GM04503 (cell line): ENCODE measurements around the gene DNAJC6.
A peak's percentile ranks its signal among the peaks of the same experiment; 100 is the strongest.

Experiments
- DNase-seq: peaks from one replicate; pipeline ENCODE4 v3.0.0-alpha.2; 2012; ENCODE audit warnings: low read depth

Gene DNAJC6

DNA sequence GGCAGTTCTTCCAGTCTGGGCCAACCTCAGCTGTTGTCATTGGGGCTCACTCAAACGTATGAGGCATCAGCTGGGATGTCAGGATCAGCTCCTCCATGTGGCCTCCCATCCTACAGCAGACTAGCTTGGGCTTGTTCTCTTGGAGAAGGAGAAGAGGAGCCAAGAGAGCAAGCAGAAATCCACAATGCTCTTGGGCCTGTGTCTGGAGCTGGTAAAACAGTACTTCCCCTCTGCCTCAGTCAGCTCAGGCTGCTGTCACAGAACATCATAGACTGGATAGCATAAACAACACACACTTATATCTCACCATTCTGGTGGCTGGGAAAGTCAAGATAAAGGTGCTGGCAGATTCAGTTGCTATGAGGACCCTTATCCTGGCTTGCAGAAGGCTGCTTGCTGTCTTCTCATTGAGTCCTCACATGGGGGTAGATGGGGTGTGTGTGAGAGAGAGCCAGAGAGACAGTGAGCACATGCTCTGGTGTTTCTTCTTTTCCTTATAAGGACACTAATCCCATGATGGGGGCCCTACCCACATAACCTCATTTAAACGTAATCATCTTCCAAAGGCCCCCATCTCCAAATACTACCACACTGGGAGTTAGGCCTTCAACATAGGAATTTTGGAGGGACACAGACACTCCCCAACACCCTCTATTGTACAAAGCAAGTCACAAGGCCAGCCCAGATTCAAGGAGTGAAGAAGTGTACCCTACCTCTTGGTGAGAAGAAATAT is 16.3 kb upstream of the DNAJC6 start:
- DNase-seq = no peak

DNA sequence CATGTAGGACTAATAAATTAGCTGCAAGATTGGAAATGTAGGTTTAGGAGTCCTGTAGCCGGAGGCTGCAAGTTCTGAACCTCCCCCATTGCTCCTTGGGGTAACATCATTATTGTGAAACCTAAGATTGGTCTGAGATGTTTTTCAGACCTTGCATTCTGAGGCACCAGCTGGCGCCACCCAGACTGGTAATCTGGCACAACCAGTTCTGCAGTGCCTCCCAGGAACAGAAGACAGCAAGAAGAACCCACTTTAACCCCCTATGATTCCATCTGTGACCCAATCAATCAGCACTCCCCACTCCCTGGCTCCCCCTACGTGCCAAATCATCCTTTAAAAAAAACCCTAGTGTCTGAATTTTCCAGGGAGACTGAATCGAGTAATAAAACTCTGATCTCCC is 11.6 kb upstream of the DNAJC6 start:
- no peak for DNase-seq

DNA sequence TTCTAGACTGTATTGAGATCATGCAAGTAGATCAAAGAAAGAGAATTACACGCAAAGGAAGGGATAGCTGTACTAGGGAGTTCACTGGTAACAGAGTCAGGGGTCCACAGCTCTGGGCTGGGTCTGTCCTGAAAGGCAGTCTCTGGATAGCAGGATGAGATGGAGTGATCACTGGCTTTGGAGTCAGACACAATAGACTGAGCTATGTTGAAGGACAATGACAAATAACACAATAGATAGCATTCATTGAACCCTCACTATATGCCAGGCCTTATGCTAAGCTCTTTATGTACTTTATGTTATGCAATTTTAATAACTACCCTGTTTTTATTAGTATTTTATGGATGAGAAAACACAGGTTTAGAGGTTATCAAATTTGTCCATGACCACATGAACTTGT is 10.0 kb upstream of the DNAJC6 start:
- no peak for DNase-seq

DNA sequence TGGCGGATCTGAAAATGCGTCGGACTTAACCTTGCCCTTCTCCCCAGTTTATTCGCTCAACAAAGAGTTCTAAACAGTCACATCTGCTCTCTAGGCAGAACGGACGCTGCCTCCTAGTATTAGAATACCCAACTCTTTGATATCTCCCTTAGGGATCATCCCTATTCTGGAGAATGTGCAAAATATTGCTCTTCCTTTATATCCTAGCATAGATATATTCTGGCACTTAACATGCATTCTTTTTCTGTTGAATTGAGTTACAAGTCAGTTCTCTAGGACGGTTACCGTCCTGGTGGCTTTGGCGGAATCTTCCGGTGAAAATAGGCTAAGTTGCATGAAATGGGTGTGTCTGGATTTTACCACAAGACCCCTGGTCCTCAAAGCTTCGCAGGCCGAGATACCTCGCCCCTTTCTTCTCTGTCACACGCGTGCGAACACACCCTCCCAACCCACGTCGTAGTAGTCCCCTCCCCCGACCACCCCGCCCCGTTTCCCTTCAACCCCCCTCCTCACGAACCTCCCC is 501 bp upstream of the DNAJC6 start:
- DNase-seq = no peak

DNA sequence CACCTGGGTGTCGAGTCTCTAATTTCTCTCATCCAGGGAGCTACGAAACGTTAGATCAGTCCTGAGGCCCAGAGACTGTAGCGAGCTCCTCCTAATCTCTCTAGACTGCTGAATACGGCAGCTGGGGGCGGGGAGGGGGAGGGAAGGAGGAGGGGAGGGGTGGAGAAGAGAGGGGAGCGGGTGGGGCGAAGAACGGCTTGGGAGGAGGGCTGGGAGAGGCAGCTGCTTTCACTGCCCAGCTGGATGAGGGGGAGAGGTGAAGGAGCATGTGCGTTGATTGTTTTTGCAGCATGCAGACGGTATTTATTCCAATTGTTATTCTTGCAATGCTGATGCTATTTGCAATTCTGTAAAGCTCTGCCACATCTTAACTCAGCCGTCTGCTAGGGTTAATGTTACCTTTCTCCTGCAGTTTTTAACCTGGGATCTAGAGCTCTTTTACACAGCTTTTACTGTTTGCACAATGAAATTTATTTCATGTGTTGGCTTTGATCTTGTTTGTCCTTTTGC is 790 bp downstream of the DNAJC6 start:
- DNase-seq = no peak

DNA sequence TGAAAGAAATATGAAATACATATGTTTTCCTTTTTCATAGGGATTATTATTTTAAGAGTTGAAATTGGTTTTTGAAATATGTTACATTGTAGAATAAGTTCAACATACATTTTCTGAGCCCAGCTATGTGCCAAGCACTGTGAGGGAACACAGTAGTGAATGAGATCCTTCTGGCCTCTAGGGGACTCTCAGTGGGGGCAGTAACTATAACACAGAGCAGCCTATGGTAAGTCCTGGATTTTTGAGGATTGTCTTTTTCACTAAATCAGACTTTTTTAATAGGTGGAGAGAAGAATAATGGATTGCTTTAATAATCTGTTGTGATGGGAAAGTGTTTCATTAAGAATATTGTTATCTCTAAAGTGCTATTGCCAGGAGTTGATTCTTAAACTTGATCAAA is 2.4 kb downstream of the DNAJC6 start:
- no peak for DNase-seq

DNA sequence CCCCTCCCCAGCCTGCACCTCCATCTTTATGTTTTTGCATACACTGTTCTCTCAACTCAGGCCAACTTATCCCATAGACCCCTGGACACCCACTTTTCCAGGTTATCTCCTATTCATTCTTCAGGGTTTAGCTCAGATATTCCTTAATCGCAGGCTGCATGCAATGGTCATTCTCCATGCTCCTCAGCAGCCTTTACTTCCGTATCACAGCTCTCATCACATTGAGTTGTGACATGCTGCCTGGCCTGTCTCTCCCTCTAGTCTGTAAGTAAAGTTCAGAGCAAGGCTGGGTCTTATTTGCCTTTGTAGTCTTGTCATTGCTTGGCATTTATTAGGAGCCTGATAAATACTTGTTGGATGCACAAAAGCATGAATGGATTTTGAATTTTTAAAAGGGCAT is 6.9 kb downstream of the DNAJC6 start:
- DNase-seq = no peak

DNA sequence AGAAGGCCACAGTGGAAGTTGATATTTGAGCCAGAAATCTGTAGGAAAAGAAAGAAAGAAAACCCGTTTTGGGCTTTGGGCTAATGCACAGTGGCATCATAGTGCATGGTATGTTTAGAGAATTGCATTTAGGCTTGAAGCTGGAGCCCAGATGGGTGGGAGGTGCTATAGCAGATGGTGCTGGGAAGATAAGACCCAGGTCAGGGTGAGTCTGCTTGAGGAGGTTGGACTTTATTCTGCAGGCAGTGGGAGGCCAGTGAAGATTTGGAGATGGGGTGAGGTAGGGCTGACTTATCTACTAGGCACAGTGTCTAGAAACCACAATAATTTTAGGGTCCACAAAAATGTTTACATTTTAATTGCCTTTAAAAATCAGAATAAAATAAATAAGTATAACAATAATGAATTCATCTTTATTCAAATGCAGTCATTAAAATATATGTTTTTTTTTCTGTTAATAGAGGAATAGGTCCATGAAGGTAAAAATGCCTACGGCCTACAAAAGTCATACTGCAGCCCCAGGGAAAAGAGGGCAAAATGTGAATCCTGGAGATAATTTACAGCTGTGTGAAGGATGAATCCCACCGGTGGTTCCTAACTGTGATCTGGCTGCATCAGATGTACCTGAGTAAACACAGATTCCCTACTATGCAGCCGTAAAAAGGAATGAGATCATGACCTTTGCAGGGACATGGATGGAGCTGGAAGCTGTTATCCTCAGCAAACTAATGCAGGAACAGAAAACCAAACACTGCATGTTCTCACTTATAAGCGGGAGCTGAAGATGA is 8.7 kb downstream of the DNAJC6 start:
- DNase-seq = no peak

DNA sequence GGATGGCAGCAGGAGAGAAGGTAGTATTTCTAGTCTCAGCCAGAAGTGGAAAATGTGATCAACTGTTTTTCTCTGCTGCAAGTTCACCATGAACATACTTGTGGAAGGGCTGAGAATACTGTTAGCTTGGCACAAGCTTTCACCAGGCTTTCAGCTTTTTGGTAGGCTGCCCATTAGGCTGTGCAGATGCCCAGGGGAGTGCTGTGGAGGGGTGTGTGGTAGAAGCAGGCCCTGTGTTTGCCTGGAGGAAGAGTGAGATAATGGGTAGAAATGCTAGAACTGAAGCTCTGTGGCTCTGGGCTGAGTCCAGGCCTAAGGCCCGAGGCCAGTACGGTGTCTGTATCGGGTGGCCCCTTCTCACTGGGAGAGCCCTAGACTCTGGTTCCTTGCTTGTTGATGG is 9.8 kb downstream of the DNAJC6 start:
- no peak for DNase-seq

DNA sequence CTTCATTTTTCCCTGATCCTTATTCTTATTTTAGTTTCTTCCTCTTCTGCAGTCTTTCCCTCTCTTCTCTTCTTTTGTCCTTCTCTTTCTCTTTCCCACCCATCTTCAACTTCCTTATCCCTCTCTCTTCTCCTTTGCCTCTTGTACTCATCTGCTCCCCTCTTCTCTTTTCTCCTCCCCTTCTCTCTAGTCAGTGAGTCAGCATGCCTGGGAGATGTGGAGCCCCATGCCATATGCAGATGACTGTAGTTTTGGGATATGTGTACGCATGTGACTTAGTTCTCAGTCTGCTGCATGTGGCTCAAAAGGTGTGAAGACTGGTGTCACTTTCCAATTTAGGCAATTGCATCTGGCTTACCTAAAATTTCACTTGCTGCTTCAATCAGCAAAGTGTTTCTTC is 10.4 kb downstream of the DNAJC6 start:
- DNase-seq = no peak

DNA sequence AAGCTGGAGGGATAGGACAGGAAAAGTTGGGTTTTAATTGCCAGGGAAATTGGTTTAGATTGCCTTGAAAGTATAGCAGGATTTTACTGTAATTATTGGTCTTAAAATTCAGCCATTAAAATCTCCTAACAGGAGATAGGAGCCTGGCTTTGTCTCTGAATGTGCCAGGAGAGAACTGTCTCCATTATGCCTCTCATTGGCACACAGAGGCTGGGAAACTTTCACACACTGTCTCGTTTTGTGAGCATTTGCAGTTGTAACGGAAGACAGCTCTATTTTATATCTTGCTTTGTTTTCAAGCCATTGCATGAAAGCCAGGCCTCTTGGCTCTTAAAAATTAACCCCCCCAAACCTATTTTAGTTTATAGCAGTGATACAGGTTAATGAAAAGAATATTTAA is 12.5 kb downstream of the DNAJC6 start:
- DNase-seq = no peak

DNA sequence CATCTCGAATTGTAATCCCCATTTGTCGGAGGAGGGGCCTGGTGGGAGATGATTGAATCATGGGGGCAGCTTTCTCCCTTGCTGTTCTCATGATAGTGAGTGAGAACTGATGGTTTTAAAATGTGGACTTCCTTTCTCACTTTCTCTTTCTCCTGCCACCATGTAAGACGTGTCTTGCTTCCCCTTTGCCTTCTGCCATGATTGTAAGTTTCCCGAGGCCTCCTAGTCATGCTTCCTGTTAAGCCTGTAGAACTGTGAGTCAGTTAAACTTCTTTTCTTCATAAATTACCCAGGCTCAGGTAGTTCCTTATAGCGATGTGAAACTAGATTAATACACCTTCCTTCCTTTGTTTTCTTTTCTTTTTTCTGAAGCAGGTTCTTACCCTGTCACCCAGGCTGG is 13.9 kb downstream of the DNAJC6 start:
- DNase-seq = no peak

DNA sequence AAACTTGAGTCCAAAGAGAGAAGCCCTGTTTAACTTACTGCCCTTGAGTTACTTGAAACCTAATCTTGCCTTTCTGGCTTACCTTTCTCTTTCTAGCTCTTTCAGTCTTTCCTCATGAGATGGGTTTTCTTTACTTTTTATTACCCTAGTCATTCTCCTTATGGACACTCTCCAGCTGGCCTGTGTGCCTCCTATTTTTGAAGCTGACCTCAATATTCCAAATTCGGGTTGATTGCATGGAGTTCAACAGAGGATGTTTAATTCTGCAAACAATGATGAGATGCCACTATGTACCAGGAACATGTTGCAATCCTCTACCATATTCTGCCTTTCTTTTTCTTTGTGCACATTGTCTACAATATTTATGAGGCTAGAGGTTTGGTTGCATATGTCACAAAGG is 20.7 kb downstream of the DNAJC6 start:
- DNase-seq = no peak

DNA sequence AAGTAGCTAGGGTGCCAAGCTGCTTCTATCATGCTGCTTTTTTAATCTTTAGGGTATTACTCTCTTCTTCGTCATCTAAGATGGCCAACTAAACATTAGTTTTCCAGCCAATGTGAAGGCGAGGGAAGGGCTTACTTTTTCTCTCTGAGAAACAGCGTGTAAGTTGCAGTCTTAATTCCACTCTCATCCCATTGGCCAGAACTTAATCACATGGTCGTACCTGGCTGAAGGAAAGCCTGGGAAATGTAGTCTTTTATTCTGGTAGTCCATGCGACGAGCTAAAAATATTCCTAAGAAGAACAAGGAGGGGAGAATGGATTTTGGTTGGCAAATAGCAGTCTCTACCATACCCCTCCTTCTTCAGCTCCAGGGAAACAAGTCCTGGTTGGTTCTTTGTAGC is 21.5 kb downstream of the DNAJC6 start:
- DNase-seq = no peak

DNA sequence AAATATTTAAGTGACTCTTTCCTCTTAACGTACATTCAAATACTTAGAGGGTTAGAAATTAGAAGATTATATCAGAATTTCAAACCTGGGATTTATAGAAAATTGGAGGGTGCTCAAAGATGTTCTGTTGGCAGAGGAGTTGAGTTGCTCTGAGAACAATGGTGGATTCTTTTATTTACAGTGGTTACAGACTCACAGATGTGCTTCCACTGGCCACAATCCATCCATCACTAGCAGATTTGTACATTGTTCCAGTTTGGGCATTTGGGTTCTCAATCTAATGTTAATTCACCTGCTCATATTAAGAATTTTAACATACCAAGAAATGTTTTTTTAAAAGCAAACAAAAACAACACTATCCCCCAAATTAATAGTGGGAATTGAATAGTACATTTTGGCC is 23.5 kb downstream of the DNAJC6 start:
- no peak for DNase-seq

DNA sequence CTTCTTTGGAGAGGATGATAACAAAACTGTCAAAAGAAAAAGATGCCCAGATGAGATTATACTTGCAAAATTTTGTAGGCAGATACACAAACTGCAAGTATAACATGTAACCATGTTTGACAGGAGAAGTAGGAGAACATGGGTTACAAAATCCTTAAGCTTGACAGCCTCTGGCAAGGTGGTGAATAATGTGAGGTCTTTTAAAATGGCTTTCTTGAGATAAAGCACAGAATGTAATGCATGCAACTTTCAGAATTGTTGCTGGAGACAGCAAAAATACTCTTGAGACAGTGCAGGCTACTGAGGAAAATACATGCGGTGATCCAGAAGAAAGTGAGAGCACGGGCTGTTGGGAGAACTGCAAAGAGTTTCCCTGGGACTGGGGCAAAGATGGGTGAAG is 24.7 kb downstream of the DNAJC6 start:
- DNase-seq = no peak

DNA sequence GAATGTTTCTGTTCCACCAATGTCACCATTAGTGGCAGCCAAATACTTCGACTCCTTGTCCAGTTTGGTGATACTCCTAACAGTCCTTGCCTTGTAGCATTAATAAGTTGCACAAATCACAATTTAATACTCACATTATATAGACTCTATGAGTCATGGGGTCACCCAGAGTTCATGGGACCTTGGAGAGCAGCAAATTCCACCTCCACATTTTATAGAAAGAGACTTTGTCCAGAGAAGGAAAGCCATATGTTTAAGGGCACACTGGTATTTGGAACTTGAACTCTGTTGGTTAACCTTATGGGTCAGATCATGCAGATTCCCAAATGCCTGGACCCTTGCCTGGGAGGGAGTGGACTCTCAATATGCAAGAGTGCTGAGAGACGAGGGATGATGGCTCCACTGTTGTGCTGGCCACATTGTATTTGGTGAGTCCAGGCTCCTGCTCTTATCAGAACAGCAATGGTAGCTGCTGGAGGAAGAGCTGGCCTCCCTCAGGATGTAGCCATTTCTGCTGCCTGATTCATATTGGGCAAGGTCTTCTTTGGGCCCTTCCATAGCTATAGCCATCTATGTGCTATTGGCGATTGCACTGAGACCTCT is 30.6 kb downstream of the DNAJC6 start:
- no peak for DNase-seq

DNA sequence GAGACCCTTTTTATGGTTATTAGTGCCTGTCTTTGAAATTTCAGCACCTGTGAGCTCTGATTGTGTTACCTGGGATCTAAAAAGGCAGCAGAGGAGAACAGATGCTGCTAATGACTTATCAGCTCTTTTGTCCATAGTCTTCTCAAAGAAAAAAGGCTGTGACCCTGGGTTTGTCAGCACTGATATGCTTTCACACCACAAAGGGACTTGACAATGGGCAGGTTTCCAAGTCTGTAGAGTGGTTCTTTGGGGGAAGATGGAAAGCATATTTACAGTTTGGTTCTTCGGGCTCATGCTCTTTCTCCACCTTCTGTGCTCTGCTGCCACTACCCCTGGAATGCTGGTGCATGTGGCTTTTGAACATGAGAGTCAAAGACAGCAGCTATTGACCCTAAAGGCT is 32.0 kb downstream of the DNAJC6 start:
- DNase-seq = no peak

DNA sequence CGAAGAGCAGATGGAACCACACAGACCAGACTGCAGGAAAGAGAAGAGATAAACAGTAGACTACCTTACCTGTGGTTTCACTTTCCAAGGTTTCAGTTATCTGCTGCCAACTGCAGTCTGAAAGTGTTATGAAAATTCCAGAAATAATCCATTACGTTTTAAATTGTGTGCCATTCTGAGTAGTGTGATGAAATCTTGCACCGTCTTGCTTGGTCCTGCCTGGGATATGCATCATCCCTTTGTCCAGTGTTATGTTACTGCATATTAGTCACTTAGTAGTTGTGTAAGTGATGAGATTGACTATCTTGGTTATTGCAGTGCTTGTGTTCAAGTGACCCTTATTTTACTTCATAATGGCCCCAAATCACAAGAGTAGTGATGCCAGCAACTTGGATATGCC is 33.9 kb downstream of the DNAJC6 start:
- DNase-seq = peak; percentile 29

DNA sequence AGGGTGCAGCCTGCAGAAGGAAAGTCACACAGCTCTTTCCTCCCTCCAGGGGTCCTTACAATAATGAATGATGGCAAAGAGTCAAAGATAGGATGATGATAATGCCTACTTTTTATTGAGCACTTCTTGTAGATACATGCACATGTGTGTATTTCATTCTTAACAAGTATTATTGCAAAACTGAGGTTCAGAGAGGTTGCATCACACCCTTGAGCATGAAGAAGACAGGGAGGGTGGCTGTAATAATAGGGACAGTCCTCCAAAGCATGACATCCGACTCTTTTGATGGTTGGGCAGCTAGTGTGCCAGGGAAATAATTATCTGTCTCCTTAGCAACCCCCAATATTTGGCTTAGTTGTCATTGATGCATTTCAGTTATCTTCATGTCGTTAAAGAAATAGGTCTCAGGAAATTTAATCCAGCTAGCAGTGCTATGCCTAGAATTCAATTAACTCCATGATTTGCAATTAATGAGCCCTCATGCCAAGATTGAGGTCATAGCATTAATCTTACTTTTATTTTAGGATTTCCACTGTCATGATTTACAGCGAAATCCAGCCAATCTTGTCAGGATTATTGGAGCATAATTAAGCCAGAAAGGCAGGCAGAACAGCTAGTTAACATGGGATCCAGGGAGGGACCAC is 35.0 kb downstream of the DNAJC6 start:
- DNase-seq = no peak

DNA sequence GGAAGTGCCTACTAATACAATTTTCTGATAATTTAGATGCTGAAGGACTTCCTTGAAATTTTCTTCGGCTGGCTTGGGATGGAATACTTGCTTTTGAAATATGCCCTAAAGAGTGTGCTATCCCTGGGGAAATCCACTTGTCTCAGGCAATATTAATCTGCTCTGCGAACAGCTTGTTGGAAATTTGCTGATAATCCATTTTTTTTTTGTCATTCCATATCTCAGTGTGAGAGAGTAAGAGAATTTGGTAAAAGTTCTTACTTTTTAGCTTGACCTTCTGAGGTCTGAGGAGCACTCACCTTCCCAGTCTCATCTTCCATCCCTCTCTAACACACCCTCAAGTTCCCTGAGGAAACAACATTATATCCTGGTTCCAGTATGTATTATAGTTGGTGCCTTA is 36.8 kb downstream of the DNAJC6 start:
- DNase-seq = no peak

DNA sequence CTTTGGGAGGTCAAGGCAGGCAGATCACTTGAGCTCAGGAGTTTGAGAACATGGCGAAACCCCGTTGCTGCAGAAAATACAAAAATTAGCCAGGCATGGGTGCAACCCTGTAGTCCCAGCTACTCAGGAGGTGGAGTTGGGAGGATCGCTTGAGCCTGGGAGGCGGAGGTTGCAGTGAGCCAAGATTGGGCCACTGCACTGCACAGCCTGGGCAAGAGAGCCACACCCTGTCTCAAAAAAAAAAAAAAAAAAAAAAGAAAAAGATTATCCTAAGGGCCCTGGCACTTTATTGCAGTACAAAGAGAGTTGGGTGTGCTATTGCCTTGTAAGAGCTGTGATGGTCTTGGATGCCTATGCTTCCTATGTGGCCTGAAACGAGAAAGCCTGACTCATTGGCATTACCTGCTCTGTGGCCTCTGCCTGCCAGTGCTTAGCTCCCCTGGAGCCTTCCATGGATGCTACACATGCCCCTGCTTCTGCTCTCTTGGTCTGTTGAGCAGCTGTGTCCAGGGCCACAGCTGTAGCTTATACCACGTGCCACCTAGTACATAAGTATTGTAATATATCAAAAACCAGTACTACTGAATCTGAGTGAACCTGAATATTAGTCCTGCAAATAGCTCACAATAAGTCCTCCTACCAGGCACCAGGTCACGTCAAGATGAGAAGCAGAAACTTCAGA is 45.8 kb downstream of the DNAJC6 start:
- no peak for DNase-seq
